ENCODE data around the gene KIAA2012. TPM values are rescaled to one million over a fixed set of nuclear protein-coding genes. Genes with fewer than 3 reads are reported as not detected.
"Not testable (repeated sequence)": the region's sequence is repeated elsewhere in the genome, so short reads cannot be mapped to it uniquely, and the experiment has no call there.

The KIAA2012 gene
- total RNA-seq, 1 experiment from 2014 or later = not detected

DNA sequence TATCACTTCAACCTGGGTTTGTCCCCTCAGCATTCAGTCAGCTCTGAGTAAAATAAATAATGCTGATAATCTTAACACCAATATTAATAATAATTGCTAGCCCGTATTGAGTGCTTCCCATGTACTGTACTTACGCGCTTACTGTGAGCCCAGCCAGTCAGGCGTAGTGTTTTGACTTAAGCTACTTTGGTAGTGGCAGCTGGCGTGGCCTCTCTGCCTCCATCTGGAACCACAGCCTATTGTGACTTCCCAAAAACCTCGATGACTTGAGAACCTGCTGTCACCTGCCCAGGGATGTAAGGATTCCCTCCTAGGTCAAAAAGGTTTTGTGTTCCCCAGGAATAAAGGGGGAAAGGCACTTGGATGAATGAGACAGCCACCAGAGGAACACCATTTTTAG is 112.1 kb downstream of the KIAA2012 start:
- no peak for DNase-seq (ENCODE audit: extremely low read depth, low read depth)

DNA sequence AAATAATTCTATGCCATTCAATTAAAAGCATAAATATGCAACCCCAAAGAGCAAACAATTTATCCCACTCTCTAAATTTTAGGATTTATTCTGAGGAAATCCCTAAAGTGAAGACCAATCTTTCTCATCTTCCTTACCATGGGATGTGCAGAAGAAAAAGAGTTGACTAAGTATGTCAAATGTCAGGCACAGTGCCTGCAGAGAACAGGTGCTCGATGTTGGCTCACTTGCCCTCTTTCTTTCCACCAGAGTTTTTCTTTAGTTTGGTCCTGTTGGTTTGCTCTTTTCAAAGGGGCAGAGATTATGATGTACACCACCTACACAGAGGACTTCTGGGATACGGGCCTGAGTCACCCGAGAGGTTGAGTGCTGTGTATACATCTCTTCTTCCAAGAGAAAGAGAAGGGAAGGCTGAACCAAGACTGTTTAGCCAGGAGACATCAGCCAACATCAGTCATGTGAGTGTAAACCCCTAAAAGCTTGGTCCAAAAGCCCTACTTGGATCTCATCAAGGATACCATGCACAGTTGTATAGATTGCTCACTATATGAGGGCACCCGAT is 113.7 kb downstream of the KIAA2012 start:
- no peak for DNase-seq (ENCODE audit: extremely low read depth, low read depth)

DNA sequence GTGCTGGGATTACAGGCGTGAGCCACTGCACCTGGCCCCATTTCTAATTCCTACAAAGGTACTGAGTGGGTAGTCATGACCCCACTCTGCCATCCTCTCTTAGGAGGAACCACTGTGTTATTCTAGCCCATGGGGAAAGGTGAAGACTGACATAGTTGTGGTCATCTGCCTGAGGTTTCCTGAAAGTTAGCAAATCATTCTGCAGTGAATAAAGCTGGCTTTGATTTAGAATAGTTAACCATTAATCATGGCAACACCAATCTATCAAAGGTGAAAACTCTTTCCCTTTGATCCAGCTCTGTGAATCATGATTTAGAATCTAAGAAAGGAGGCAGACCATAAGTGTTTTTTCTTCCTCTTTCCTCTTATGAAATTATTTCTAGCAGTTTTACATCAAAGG is 114.5 kb downstream of the KIAA2012 start:
- no peak for DNase-seq (ENCODE audit: extremely low read depth, low read depth)

DNA sequence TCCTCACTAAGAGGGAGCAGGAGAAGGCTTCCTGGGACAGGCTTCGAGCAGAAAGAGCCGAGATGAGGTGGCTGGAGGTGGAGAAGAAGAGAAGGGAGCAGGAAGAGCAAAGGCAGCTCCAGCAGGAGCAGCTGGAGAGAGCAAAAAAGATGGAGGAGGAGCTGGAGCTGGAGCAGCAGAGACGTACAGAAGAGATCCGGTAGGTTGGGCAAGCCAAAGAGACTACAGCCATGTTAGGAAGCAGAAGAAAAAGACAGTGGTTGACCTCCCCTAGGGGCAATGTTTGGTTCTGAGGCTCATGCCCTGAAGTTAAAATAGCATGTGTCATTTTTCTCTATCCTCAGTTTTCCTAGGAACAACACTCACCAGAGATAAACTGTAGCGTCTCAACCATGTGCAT is 120.2 kb downstream of the KIAA2012 start:
- DNase-seq (ENCODE audit: extremely low read depth, low read depth) = no peak

DNA sequence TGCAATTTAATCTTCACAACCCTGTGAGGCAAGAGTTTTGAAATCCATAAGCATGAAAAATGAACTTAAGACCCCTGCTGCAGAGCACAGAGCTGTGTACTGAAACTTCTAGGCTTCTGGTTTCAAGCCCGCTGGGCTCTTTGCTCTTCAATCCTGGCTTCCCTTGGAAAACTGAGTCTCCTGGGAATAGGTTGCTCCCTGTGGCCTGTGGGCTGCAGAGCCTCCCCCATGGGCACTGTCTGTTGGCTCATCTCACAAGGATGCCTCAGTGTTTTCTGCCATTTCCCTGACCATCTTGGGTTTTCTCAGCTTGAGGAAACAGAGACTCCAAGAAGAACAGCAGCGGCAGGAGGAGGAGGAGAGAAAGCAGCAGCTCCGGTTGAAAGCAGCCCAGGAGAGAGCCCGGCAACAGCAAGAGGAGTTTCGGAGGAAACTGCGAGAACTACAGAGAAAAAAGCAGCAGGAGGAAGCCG is 120.9 kb downstream of the KIAA2012 start:
- no peak for DNase-seq (ENCODE audit: extremely low read depth, low read depth)

DNA sequence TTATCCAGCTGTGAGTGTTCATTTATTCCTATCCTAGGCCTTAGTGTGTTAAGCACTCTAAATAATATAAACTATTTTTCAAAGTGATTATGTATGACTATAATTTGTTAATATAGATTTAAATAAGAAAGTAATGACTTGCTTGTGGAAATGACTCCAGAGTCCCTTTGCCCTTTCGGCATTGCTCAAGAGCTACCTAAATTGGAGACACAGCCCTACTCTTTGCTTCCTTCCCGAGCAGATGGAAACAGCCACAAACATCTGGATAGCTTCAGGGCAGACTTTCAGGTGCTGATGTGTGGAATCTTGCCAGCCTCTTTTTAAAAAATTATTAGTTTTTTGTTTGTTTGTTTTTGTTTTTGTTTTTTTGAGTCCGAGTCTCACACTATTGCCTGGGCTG is 121.4 kb downstream of the KIAA2012 start:
- DNase-seq (ENCODE audit: extremely low read depth, low read depth) = no peak

DNA sequence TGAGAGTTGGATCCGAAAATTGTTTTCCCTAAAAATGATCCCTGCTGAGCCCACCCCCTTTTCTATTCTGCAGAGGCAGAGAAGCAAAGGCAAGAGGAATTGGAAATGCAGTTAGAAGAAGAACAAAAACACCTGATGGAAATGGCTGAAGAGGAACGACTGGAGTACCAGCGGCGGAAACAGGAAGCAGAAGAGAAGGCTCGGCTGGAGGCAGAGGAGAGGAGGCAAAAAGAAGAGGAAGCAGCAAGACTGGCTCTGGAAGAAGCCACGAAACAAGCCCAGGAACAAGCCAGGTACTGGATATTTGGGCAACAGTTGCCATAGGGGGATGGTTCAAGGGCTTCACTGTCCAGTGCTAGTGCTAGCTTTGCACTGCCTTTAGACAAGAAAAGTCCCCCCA is 123.7 kb downstream of the KIAA2012 start:
- no peak for DNase-seq (ENCODE audit: extremely low read depth, low read depth)

DNA sequence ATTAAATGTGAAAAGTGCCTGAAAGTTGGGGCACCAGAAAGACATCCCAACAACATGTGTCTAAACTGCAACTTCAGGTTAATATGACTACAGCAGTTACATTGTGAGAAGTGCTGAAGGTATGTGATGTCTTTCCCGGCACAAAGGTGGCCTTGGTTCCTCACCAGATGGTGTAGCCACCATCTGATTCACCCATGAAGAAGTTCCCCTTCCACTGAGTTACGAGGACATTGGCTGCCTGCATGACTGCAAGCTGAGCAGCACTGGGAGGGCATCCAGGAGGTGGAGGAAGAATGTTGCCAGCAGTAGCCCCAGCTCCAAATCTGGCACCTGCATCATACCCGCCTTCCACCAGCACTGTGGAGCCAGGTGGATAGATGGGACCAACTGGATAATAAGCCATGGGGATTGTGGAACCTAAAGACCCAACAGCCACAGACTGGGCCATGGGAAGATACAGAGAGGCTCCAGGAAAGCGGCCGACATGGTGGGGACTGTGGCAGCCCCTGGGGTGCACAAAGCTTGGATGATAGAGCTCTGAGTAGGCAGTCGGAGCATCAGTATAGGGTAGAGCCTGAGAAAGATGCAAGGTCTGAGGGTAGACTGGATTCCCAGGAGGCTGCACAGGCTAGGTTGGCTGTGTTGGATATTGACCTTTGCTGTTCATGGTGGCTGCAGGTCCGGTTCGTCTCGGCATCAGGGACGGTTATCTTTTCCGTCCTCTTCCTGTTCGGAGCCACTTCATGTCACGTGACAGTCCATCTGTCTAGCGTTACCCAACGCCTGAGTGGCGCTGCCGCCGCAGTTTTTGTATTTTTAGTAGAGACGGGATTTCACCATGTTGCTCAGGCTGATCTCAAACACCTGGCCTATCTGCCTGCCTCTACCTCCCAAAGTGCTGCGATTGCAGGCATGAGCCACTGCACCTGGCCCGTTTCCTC is 128.4 kb downstream of the KIAA2012 start:
- no peak for DNase-seq (ENCODE audit: extremely low read depth, low read depth)

DNA sequence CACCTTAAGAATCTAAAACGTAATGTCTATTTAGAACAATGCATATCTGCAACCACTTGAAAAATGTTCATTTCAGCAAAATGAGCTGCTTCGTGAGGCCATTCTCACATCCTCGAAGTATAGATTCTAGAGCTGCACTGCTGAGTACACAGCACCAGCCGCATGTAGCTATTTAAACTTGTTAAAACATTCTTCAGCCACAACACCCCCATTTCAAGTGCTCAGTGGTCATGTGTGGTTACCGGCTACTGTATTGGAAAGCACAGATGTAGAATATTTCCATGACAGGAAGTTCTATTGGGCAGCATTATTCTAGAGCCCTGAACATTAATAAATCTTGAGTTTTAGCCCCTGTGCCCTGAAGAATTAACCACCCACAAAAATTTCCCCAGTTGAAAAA is 130.3 kb downstream of the KIAA2012 start:
- no peak for DNase-seq (ENCODE audit: extremely low read depth, low read depth)

DNA sequence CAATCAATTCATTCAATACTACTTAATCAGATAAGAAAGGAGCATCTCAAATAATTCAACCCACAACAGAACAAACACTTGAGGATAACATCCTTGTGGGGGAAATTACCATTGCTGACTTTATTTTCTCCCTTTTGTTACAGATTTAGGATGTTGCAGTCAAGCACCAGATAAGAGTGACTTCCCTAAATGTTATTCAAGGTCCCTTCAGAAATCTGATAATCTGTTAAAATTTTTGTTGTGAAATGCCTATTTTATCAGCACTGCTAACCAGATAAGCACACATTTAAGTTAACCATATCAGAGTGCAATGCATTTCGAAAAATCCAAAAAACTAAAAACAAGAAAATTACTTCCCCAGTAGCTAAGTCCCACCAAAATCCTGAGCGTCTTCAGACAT is 131.8 kb downstream of the KIAA2012 start:
- DNase-seq (ENCODE audit: extremely low read depth, low read depth) = no peak

DNA sequence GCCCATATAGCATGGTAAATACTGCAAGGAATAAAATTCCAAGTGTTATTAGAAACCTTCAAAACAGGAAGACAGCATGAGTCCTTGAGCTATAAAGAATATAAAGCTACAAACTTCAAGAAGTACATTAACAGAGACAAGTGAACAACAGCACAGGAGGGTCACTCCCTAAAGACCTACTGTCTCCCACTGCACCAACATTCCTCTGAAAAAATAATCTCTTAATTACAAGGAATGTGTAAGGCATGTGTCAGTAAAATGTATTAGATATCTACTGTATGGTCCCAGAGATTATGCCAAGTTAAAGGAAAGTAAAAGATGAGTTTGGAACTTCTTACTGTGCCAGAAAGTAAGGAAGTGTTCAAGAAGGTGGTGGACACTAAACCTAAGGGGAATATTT is 135.5 kb downstream of the KIAA2012 start:
- no peak for DNase-seq (ENCODE audit: extremely low read depth, low read depth)

DNA sequence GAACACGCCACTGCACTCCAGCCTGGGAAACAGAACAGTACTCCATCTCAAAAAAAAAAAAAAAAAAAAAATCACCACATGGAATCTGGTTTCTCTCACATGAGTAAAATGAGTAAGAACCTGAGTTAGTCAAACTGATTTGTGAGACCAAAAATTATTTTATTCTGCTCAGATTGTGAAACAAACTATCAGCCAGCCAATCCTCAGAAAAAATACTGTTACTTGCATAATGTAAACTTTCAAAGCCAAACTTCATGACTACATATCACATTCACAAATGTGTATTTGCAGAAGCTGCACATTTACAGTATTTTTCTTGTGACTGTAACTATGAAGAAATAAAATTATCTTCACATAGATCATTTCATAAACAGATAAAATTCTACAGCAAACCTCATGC is 142.1 kb downstream of the KIAA2012 start:
- no peak for DNase-seq (ENCODE audit: extremely low read depth, low read depth)

DNA sequence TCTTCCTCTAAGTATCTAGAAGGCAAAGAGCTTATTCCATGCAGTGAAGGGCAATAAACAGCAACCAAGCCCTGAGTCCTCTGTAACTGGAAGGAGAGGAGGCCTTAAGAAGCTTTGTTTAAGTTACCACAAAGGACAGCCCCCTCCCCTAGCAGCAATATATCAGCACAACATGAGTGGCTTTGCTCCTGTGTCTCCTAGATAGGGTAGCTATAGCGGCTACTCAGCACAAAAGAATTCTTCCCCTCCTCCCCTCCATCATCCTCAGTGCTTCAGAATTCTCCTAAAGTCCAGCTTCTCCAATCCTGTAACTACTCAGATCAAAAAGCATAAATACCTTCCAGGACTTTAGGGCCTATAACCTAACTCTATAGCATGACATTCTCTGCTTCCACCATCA is 148.8 kb downstream of the KIAA2012 start:
- DNase-seq (ENCODE audit: extremely low read depth, low read depth) = no peak

DNA sequence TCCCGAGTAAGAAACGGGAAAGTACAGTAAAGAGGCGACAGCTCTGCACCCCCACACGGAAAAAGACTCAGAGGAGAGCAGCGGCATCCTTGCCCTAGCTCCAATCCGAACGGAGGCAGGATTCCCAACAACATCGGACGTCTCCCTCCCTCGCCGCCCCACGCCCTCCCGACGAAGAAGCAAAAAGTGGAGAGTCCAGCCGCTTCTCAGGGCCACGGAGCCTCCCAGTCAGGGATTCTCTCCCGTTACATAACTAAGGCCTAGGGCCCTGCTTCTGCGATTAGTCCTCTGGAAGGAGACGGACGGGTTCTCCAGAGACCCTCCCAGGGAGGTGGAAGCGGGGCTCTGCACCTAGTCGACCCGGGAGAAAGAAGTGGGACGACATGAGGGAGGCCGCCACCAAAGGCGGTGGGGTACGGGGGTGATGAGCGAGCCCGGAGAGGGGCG is 164.8 kb downstream of the KIAA2012 start:
- DNase-seq (ENCODE audit: extremely low read depth, low read depth) = no peak

DNA sequence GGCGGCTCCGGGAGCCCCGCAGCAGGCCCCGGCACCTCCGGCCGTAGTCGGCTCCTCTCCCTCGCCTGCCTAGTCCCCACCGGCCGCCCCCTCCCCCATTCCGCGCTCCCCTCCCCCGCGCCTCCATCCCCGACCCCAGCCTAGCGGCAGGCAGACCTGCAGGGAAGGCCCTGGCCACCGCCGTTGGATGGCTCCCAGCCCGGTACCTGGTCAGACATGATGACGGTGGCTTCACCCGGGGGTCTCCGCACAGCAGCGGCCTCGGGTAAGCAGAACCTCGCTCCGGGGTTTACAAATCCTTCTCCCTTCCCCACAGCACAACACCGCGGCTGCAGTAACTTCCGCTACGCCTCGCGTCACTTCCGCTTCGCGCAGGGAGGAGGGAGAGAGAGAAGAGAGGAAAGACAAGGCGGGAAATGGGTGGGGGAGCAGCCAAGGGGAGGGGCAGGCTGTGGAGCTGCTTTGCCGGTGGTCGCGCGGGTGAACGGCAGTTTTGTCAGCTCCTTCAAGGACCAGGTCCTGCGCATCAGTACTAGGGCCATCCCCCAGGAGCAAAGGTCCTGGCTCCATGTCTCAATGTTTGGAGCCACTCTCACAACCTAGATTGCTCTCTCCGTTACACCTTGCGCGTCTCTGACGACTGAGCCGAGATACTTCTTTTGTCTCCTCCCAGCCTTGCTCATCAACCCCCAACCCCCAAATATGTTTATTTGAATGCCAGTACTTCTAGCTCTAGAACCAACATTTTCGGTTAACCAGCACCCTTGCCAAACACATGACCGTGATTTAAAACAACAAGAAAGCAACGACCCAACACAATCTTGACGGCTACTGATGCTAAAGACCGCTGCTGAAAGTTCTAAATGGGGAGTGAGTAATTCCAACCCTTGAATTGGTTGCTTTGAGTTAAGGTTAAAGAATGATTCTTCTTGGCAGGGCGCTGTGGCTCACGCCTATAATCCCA is 165.5 kb downstream of the KIAA2012 start, which contains the start of gene SUMO1:
TSS of gene SUMO1 (minus strand) at position 364 of the 964 bp plus-strand sequence. CDS start at position 218, 146 bp downstream.
- peak; percentile 84 for DNase-seq (ENCODE audit: extremely low read depth, low read depth)

DNA sequence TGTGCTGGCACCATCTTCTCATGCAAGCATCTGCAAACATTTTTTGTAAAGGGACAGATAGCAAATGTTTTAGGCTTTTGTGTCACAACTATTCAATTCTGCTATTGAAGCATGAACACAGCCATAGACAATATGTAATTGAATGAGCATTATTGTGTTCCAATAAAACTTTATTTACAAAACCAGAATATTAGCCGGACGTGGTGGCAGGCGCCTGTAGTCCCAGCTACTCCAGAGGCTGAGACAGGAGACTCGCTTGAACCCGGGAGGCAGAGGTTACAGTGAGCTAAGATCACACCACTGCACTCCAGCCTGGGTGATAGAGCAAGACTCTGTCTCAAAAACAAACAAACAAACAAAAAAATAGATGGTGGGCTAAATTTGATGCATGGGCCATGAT is 174.7 kb downstream of the KIAA2012 start:
- not testable (repeated sequence) for DNase-seq (ENCODE audit: extremely low read depth, low read depth)

DNA sequence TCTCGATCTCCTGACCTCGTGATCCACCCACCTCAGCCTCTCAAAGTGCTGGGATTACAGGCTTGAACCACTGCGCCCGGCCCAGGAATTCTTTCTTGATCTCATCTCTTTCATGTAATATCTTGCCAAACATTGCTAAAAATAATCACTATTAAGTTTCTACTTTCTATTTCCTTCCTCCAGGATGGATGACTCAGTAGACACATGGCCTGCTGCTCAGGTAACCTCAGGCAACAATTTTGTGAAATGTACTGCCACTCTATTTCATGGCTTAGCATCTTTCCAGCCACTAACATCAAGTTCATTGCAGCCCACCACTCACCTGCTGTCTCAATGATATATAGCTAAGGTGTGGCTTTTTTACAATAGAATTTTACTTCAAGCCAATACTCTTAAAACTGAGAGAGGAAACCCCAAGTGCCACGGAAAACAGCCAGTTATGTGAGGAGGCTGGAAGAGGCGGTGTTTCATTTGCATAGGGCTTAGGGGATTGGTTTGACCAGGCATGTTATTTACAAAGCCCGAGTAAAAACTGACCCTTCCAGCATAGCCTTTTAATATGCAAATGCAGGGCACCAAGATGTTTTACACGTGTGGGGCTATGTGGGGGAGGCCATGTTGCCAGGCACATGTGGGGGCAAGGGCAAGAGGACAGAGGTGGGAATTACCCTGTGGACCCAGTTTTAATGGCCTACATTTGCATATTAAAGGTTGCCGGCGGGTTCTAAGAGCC is 176.6 kb downstream of the KIAA2012 start:
- no peak for DNase-seq (ENCODE audit: extremely low read depth, low read depth)

DNA sequence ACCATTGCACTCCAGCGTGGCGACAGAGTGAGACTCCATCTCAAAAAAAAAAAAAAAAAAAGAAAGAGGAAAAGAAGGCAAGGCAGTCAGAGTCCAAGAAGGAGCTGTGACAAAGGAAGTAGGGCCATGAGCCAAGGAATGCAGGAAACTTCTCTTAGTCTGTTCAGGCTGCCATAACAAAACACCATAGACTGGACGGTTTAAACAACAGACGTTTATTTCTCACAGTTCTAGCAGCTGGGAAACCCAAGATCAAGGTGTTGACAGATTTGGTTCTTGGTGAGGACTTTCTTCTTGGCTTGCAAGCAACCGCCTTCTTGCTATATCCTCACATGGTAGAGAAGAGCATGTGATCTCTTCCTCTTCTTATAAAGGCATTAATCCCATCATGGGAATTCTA is 178.4 kb downstream of the KIAA2012 start:
- DNase-seq (ENCODE audit: extremely low read depth, low read depth) = no peak
